ENCODE data around the gene ANKRD11. TPM values are rescaled to one million over a fixed set of nuclear protein-coding genes. Genes with fewer than 3 reads are reported as not detected.

Gene ANKRD11
- 100 to 1,000 TPM; 130 to 165 TPM for total RNA-seq

DNA sequence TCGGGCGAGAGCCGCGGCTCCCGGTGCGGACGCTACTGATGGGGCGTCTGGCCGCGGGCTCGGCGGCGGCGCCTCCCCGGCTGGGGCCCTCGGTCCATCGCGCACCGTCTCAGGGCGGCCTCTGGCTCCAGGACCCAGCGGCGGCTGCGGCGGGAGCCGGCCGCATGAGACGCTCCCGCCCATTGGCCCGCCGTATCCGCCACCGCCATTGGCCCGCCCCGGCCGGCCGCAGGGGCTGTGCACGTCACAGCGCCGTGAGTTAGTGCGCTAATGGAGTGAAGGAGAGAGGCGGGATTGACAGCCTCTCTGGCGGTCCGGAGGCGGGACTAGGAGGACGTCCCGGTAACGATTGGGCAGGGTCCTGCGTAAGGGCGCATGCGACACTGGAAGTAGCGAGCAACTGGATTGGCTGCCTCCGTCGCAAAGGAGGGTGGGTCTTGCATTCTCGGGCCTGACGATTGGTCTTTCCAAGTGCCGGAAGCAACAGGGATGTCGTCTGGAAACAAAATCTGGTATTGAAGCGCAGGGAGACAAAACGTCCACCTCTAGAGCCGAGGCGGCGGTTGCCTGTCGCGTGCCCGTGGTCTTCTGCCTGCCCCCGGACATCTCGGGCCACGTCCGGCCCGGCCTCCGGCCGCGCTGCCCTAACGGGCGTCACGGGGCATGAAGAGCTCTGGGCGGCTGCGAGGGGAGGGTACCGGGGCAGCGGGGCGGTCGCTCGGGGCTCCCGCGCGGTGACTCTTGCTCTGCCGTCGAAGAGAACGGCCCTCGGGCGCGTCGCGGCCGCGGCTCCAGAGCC is at the start of gene ANKRD11:
Gene ANKRD11 (minus strand): TSS at position 123 of the 799 bp plus-strand sequence. CDS start 173,542 bp downstream, outside the sequence.
- H3K27ac Mint-ChIP-seq = peak within 1 kb of the TSS; percentile 96 to 99
- peak; percentile 99 to 100 for DNase-seq (ENCODE audit: low spot score in 2 of 2)
- H3K9me3 Mint-ChIP-seq = no peaks in the 10 kb centered on the region
- peaks cover 10 to 29% of the 10 kb centered on the region in 2 donors for H3K36me3 Mint-ChIP-seq
- ATAC-seq = peak; percentile 93 to 94

DNA sequence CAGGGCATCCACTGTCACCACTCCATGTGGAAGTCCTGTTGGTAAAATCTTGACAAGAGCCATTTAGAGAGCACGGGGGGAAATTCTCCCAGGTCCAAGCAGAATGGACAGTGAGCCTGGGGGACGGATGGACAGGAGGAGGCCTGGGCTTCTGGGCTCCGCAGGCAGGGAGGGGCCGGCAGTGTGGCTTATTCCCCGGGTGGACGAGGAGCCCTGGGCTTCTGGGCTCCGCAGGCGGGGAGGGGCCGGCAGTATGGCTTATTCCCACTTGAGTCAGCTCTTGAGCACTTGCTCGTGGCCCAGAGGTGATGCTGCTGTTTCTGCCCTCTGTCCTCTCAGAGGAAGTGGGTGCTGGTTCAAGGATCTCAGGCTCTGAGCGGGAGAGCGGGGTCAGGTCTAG is 47.9 kb upstream of the ANKRD11 start:
- no peak for ATAC-seq
- Mint-ChIP-seq H3K27ac (no peak overlapping the region), H3K9me3 (no peaks in the 10 kb centered on the region), H3K36me3 (peaks cover 17 to 23% of the 10 kb centered on the region in 2 donors)
- DNase-seq (ENCODE audit: low spot score in 2 of 2) = no peak

- Mint-ChIP-seq H3K36me3 (peaks cover 17 to 26% of the 10 kb centered on the region in 2 donors), H3K27ac (no peak overlapping the region), H3K9me3 (no peaks in the 10 kb centered on the region)
- ATAC-seq (no peak), DNase-seq (ENCODE audit: low spot score in 2 of 2) (no peak)
These were observed 47.2 kb upstream of the ANKRD11 start for GRCh38 chr16:89537549-89537925.

DNA sequence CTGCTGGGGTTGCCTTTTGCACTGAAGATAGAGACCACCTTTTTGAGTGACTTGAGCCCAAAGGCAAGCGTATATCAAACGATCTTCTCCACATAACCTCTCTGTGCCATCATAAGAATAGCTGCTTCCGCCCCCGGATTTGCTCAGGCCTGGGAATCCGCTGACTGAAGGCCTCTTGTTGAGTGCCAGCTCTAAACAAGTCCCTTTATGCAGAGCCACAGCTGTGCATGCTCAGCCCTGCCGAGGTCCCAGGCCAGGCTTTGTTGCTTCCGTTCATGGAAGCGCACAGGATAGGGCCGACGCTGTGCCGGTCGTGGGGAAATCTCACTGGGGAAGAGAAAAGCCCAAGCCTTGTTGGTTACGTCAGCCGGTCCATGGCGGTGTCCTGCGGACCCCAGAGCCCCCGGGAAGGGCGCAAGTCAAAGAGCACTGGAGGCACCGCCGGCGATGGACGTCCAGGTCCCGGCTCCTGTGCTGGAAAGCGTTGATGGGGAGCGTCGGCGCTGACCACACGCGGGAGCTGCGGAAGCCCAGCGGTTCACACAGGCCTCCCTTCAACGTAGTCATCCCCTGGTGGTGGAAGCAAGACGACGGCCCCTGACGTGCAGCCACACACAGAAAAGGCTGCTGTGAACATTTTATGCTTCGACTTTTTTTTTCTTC is 46.7 kb upstream of the ANKRD11 start:
- Mint-ChIP-seq H3K36me3 (peaks cover 17 to 29% of the 10 kb centered on the region in 2 donors), H3K27ac (no peak overlapping the region), H3K9me3 (no peaks in the 10 kb centered on the region)
- DNase-seq (ENCODE audit: low spot score in 2 of 2) (no peak), ATAC-seq (no peak)

DNA sequence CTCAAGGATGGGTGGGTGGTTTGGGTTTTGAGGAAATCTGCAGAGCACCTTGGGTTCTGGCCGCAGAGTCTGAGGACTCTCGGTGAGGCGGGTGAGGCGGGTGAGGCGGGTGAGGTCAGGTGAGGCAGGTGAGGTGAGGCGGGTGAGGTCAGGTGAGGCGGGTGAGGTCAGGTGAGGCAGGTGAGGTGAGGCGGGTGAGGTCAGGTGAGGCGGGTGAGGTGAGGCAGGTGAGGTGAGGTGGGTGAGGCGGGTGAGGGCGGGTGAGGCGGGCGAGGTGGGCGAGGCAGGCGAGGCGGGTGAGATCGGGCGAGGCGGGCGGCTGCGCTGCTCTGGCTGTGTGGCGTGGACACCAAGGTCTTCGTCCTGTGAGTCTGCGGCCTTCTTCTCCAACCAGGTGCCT is 46.0 kb upstream of the ANKRD11 start:
- Mint-ChIP-seq H3K9me3 (no peaks in the 10 kb centered on the region), H3K36me3 (peaks cover 17 to 29% of the 10 kb centered on the region in 2 donors), H3K27ac (no peak overlapping the region)
- no peak for ATAC-seq
- DNase-seq (ENCODE audit: low spot score in 2 of 2) = no peak

DNA sequence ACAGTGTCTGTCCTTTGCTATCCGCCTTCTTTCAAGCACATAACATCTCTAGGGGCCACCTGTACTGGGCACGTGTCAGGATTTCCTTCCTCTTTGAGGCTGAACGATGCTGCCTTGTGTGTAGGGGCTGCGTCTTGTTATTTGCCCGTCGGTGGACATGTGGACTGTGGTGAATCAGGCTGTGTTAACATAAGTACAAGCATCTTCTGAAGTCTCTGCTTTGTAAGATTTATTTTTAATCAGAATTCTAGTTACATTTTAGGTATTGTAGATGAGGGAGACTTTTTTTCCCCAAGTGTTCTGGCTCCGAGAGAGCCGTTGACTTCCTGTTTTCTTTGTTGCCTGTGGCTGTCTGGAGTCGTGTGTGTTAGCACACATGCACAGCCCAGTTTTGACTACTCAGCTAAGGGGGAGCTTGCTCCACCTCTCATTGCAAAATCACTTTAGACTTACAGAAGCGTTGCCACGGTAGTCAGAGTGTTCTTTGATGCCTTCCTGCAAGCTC is 43.9 kb upstream of the ANKRD11 start:
- Mint-ChIP-seq H3K9me3 (no peaks in the 10 kb centered on the region), H3K27ac (peak overlapping the region; percentile 66 to 80), H3K36me3 (peaks cover 19 to 29% of the 10 kb centered on the region in 2 donors)
- ATAC-seq = peak; percentile 52 to 84
- no peak for DNase-seq (ENCODE audit: low spot score in 2 of 2)

- no peaks in the 10 kb centered on the region for H3K9me3 Mint-ChIP-seq
- ATAC-seq (no peak), DNase-seq (ENCODE audit: low spot score in 2 of 2) (no peak)
- H3K27ac Mint-ChIP-seq = no peak overlapping the region
- peaks cover 27 to 29% of the 10 kb centered on the region in 2 donors for H3K36me3 Mint-ChIP-seq
These were observed 41.6 kb upstream of the ANKRD11 start for GRCh38 chr16:89531821-89532526.

GRCh38 chr16:89530401-89531381 is 40.3 kb upstream of the ANKRD11 start:
- peaks cover 29% of the 10 kb centered on the region in 2 donors for H3K36me3 Mint-ChIP-seq
- ATAC-seq (no peak), DNase-seq (ENCODE audit: low spot score in 2 of 2) (no peak)
- H3K9me3 Mint-ChIP-seq = no peaks in the 10 kb centered on the region
- H3K27ac Mint-ChIP-seq = no peak overlapping the region

GRCh38 chr16:89529097-89529496 is 38.7 kb upstream of the ANKRD11 start:
- no peak for ATAC-seq
- H3K9me3 Mint-ChIP-seq = no peaks in the 10 kb centered on the region
- no peak overlapping the region for H3K27ac Mint-ChIP-seq
- peaks cover 15% of the 10 kb centered on the region in 2 donors for H3K36me3 Mint-ChIP-seq
- no peak for DNase-seq (ENCODE audit: low spot score in 2 of 2)

GRCh38 chr16:89525146-89525913 is 35.0 kb upstream of the ANKRD11 start:
- no peak for ATAC-seq
- Mint-ChIP-seq H3K27ac (peak overlapping the region in 1 of 2 donors; percentile 91), H3K36me3 (peaks cover 0 to 12% of the 10 kb centered on the region in 2 donors), H3K9me3 (no peaks in the 10 kb centered on the region)
- no peak for DNase-seq (ENCODE audit: low spot score in 2 of 2)

GRCh38 chr16:89523680-89524344 is 33.5 kb upstream of the ANKRD11 start:
- DNase-seq (ENCODE audit: low spot score in 2 of 2) (no peak), ATAC-seq (no peak)
- Mint-ChIP-seq H3K36me3 (peaks cover 0 to 12% of the 10 kb centered on the region in 2 donors), H3K27ac (no peak overlapping the region), H3K9me3 (no peaks in the 10 kb centered on the region)

DNA sequence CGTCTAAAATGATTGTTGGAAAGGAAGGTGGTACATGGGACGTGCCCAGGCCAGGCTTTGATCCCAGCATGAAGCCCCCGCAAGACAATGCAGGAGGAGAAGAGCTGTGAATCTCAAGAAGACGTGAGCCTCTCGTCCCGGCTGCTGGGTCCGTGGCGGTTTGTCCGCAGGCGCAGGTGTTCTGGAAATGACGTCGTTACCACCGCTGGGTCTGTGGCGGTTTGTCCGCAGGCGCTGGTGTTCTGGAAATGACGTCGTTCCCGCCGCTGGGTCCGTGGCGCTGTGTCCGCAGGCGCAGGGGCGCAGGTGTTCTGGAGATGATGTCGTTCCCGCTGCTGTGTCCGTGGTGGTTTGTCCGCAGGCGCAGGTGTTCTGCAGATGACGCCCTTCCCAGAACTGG is 31.9 kb upstream of the ANKRD11 start:
- ATAC-seq (no peak), DNase-seq (ENCODE audit: low spot score in 2 of 2) (no peak)
- Mint-ChIP-seq H3K27ac (no peak overlapping the region), H3K36me3 (peaks cover 9 to 20% of the 10 kb centered on the region in 2 donors), H3K9me3 (no peaks in the 10 kb centered on the region)

DNA sequence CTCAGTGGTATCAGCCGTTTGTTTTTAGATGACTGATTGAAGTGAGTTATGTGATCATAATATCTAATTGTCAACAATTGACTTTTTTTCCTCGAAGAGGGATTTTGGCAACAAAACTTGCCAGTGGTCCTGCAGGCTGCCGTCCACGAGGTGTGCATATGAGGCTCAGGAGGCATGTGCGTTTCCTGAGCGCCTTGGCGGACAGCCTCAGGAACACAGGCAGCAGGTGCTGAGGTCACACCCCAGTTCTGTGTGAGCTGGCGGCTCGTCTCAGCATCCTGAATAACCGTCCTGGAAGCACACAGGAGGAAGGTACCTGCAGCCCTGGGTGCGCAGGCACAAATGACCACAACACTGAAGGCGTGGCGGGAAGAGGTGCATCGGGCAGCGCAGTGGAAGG is 29.5 kb upstream of the ANKRD11 start:
- H3K9me3 Mint-ChIP-seq = no peaks in the 10 kb centered on the region
- DNase-seq (ENCODE audit: low spot score in 2 of 2) (no peak), ATAC-seq (no peak)
- H3K36me3 Mint-ChIP-seq = peaks cover 9 to 21% of the 10 kb centered on the region in 2 donors
- H3K27ac Mint-ChIP-seq = peak overlapping the region; percentile 42 to 92

- ATAC-seq (no peak), DNase-seq (ENCODE audit: low spot score in 2 of 2) (no peak)
- Mint-ChIP-seq H3K27ac (no peak overlapping the region), H3K36me3 (peaks cover 17 to 27% of the 10 kb centered on the region in 2 donors), H3K9me3 (no peaks in the 10 kb centered on the region)
These were observed 26.8 kb upstream of the ANKRD11 start for GRCh38 chr16:89517128-89517527.

GRCh38 chr16:89512453-89512852 is 22.1 kb upstream of the ANKRD11 start:
- peaks cover 7 to 12% of the 10 kb centered on the region in 2 donors for H3K36me3 Mint-ChIP-seq
- DNase-seq (ENCODE audit: low spot score in 2 of 2) = no peak
- H3K9me3 Mint-ChIP-seq = no peaks in the 10 kb centered on the region
- H3K27ac Mint-ChIP-seq = no peak overlapping the region
- ATAC-seq = no peak
